ENCODE data around the gene TMEM214.
A peak's percentile ranks its signal among the peaks of the same experiment; 100 is the strongest.

The TMEM214 gene, protein sequence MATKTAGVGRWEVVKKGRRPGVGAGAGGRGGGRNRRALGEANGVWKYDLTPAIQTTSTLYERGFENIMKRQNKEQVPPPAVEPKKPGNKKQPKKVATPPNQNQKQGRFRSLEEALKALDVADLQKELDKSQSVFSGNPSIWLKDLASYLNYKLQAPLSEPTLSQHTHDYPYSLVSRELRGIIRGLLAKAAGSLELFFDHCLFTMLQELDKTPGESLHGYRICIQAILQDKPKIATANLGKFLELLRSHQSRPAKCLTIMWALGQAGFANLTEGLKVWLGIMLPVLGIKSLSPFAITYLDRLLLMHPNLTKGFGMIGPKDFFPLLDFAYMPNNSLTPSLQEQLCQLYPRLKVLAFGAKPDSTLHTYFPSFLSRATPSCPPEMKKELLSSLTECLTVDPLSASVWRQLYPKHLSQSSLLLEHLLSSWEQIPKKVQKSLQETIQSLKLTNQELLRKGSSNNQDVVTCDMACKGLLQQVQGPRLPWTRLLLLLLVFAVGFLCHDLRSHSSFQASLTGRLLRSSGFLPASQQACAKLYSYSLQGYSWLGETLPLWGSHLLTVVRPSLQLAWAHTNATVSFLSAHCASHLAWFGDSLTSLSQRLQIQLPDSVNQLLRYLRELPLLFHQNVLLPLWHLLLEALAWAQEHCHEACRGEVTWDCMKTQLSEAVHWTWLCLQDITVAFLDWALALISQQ

GRCh38 chr2:27032495-27033252 is at the start of gene TMEM214:
TSS of gene TMEM214 (plus strand) at chr2:27032965. CDS start at chr2:27033016, 51 bp downstream.
- peak; percentile 73 to 75 for DNase-seq

DNA sequence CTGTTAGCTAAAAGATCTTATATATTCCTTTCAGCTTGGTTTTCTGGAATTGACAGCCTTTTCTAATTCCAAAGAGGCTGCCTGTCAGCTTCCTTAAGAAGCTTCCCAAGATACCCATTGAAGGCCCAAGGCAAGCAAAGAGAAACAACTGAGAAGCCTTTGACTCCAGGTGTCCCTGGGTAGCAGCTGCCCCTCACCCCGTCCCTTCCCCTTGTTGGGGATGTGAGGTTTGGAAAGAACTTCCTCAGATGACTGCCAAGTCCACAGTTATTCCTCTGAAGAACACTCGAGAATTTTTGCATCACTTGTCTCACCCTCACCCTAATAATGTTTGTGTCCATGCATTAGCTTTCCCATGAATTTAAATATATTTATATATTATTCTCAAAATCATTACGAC is 49.0 kb upstream of the TMEM214 start:
- no peak for DNase-seq

DNA sequence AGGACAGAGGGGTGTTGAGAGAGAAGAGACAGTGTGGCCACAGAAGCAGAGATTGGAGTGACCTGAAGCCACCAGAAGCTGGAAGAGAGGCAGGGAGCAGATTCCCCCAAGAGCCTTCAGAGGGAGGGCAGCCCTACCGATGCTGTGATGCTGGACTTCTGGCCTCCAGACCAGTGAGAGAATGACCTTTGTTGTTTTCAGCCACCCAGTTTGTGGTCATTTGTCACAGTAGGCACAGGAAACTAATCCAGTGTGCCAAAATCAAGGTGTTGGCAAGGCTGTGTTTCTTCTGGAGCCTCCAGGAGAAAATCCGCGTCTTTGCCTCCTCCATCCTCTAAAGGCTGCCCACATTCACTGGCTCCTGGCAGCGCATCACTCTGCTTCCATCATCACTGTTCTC is 47.0 kb upstream of the TMEM214 start:
- DNase-seq: no peak

DNA sequence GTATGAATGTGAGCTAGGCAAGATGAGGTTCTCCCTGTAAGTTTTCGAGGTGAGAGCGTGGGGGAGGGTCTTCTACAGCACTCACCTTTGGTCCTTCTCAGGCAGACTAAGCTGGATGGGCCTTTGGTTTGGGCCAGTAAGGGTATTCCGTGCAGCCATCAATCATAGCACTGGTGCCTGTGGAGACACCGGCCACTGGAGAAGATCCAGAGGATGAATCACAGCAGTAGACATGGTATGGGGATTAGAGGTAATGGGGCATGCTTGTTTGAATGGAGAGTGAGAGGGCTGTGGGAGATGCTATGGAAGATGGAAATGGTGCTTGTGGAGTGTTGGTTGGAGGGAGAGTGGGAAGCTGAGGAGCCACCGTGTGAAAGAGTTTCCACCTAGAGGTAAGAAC is 46.2 kb upstream of the TMEM214 start:
- no peak for DNase-seq

DNA sequence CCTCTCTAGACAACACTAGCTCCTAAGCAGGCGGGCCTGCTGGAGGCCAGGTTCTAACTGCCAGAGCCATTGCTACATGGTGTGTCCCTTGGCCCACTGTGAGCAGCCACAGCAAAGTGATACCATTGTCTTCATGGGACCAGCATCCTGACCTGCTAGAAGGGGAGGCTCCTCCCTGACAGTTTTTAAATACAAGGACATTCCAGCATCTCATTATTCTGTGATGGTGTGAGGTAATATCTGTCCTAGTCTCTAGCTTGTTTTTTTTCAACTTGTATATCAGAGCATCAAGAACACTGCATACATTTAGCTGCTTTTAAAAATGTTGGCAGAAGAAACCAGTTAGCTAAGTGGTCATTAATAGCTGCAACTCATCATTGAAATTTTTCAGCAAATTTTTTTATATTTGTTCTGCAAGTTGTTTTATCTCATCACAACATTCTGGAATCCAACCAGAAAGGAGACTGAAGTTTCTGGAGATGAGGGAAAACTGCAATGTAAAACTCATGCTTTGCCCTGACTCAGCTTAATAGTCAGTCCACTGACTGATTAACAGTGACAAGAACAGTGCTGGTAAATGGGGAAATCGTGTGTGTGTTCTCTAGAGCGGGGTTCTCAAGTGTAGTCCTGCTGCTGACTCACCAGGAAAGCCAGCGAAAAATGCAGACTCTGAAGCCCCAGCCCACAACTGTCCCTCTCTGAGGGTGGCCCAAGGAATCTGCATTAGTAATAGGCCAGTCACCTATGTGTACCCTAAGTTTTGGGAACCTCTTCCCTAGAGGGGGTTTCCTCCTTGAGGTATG is 44.5 kb upstream of the TMEM214 start:
- no peak for DNase-seq

GRCh38 chr2:26989156-26989555 is 43.6 kb upstream of the TMEM214 start:
- no peak for DNase-seq

- DNase-seq: no peak
Observed at GRCh38 chr2:26991717-26992116, 41.0 kb upstream of the TMEM214 start.

- peak; percentile 24 to 39 for DNase-seq
Observed at GRCh38 chr2:26993768-26994167, 39.0 kb upstream of the TMEM214 start.

GRCh38 chr2:26994983-26995382 is 37.8 kb upstream of the TMEM214 start:
- DNase-seq: no peak

DNA sequence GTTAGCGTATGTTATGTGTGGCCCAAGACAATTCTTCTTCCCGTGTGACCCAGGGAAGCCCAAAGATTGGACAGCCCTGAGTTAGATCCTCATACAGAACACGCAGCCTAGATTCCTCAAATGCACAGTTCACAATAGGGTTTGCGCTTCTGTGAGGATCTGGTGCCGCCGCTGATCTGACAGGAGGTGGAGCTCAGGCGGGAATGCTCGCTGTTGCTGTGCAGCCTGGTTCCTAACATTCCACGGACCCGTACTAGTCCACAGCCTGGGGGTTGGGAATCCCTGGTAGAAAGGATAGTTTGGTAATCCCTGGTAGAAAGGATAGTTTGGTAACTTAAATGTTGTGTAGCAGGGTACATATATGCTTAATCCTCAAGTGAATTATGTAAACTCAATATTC is 35.4 kb upstream of the TMEM214 start:
- no peak for DNase-seq

DNA sequence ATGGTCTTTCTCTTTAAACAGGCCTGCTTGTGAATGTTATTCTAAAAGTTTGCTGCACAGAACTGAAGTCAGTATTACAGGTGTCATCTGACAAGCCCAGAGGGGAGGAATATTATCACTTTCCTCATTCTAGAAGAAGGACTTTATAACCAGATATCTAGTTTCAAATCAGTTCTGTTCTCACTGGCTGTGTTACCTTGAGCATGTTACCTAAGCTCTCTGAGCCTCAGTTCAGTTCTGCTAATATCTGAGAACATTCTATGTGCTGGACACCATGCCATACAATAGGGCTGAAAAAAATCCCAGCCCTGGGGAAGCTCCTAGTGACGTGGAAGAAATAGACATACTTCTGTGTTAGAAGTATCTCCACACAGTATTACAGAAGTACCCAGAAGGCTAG is 34.4 kb upstream of the TMEM214 start:
- DNase-seq: no peak

- no peak for DNase-seq
Observed at GRCh38 chr2:27000228-27000627, 32.5 kb upstream of the TMEM214 start.

GRCh38 chr2:27000995-27001394 is 31.8 kb upstream of the TMEM214 start:
- no peak for DNase-seq

DNA sequence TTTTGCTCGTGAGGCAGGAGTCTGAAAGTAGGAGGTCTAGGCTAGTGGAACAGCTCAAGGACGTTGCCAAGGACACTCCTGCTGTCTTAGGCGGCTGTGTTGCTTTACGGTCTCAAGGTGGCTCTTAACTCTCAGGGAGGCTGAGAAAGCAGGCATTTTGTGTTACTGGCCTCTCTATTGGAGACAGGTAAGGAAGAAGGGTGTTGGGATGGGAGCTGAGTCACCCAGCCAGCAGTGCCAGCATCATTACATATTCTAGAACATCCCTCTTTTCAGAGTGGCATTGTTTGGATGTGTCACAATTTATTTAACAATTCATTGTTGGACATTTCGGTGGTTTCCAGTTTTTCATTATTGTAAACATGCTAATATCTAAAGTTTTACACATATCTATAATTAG is 30.8 kb upstream of the TMEM214 start:
- DNase-seq: no peak

DNA sequence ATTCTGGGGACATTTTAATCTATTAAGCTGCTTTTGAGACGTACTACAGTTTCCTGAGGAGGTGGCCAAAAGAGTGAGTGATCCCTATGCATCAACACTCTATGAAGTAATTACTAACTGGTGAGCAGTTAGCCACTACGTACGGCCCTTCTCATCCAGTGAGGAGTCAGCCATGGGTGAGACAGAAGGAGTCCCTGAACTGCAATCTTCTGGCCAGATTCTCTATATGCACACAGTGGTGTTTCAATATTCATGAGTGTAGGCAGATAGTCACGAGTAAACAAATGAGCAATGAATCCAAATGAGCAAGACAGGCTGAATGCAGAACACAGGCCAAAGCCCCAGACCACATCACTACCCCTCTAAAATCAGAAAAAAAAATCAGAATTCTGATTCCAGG is 29.8 kb upstream of the TMEM214 start:
- no peak for DNase-seq

GRCh38 chr2:27003857-27004256 is 28.9 kb upstream of the TMEM214 start:
- no peak for DNase-seq

DNA sequence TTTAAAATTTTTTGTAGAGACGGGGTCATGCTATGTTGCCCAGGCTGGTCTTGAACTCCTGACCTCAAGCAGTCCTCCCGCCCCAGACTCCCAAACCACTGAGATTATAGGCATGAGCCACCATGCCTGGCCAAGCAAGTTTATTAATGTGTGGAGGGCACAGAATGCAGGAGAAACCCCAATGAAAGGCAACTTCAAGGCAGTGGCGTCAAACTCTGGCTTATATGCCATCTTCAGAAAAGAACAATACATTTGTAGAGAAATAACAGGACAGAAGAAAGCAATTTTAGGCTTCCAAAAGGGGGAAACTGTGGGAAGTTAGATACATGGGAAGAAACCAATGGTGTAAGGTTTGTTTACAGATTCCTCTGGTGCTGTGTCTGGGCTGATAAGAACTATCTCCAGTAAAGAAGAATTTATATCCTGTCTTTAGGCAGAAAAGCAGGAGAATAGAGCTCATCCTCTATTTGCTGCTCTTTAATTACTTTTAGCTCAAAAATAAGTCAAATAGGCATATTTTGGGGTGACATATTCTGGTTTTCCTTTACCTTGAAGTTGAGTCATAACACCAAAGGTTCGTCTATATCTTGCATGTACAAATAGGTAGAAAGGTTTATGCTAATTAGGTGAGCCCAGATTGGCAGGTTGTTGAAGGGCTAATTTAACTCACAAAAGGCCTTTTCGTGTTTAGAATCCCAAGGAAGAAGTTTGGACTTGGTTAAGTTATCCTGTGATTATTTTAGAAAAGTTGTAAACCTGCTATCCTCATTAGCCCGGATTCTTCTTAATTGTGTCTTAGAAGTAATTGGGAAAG is 26.0 kb upstream of the TMEM214 start:
- DNase-seq: no peak

- no peak for DNase-seq
Observed at GRCh38 chr2:27007416-27008374, 25.1 kb upstream of the TMEM214 start.

DNA sequence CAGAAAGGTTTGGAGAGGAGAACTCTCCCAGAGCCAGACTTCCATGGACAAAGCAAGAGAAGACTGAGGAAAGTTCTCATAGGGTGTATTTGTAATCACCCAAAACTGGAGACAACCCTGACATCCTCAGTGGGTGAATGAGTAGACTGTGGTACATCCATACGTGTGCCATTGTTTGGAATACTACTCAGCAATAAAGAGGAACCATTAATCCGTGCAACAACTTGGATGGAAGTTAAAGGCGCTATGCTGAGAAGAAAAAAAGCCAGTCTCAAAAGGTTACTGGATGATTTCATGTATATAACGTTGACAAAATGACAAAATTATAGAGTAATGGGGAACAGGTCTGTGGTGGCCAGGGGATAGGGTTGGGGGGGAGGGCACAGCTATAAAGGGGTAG is 24.1 kb upstream of the TMEM214 start:
- no peak for DNase-seq

- no peak for DNase-seq
Observed at GRCh38 chr2:27009083-27009482, 23.7 kb upstream of the TMEM214 start.

DNA sequence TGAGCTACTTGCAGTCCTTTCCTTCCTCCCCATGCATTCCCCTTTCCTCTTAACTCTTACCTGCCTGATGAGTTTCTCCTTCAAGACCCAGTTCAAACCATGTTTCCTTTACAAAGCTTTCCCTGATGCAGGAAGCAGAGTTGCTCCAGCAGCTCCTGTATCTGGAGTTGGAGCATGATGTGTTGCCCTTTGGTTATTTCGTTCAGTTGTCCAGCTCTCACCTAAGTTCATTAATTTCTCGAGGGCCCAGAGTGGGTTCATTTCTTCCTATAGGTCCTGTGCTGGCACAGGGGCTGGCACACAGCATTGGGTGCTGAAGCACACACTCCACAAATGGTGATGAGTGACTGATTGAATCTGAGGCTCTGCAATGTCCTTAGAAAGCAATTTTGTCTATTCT is 23.0 kb upstream of the TMEM214 start:
- DNase-seq: no peak

All from Kasumi-1 (cell line).